Measurements from ENCODE around the gene ETS1. TPM values are rescaled to one million over a fixed set of nuclear protein-coding genes. Genes with fewer than 3 reads are reported as not detected.

ETS1 gene
- total RNA-seq, result 154 TPM
- long read RNA-seq, full-length matches to known transcripts, result 5 of 28 reads
- long read RNA-seq, partial matches to known transcripts, result 1 of 28 reads
- long read RNA-seq, other reads (novel, unspliced or antisense), result 22 of 28 reads

- DNase-seq (ENCODE audit: low spot score), result no peak
These were observed at the start of gene ETS1 for GRCh38 chr11:128587415-128587814. TSS of gene ETS1 (minus strand) at chr11:128587558. CDS start at chr11:128573130, 14,428 bp downstream.

- no peak for DNase-seq (ENCODE audit: low spot score)
These were observed 47.0 kb upstream of the ETS1 start for GRCh38 chr11:128634395-128634794.

- no peak for DNase-seq (ENCODE audit: low spot score)
These were observed 46.1 kb upstream of the ETS1 start for GRCh38 chr11:128633384-128633965.

GRCh38 chr11:128632141-128632791 is 44.9 kb upstream of the ETS1 start:
- DNase-seq (ENCODE audit: low spot score), result no peak

- DNase-seq (ENCODE audit: low spot score), result no peak
These were observed 43.2 kb upstream of the ETS1 start for GRCh38 chr11:128630367-128631230.

- DNase-seq (ENCODE audit: low spot score), result no peak
These were observed 42.3 kb upstream of the ETS1 start for GRCh38 chr11:128629516-128630106.

GRCh38 chr11:128628686-128629085 is 41.3 kb upstream of the ETS1 start:
- DNase-seq (ENCODE audit: low spot score), result no peak

GRCh38 chr11:128628325-128628673 is 40.9 kb upstream of the ETS1 start:
- DNase-seq (ENCODE audit: low spot score), result no peak

GRCh38 chr11:128627666-128628324 is 40.4 kb upstream of the ETS1 start:
- no peak for DNase-seq (ENCODE audit: low spot score)

GRCh38 chr11:128626913-128627665 is 39.7 kb upstream of the ETS1 start:
- DNase-seq (ENCODE audit: low spot score), result no peak

GRCh38 chr11:128625746-128626145 is 38.4 kb upstream of the ETS1 start:
- no peak for DNase-seq (ENCODE audit: low spot score)

- no peak for DNase-seq (ENCODE audit: low spot score)
These were observed 38.0 kb upstream of the ETS1 start for GRCh38 chr11:128625326-128625725.

GRCh38 chr11:128624269-128625175 is 37.2 kb upstream of the ETS1 start:
- DNase-seq (ENCODE audit: low spot score), result no peak

- no peak for DNase-seq (ENCODE audit: low spot score)
These were observed 35.7 kb upstream of the ETS1 start for GRCh38 chr11:128623091-128623490.

GRCh38 chr11:128621601-128622501 is 34.5 kb upstream of the ETS1 start:
- DNase-seq (ENCODE audit: low spot score), result no peak

GRCh38 chr11:128620309-128621100 is 33.1 kb upstream of the ETS1 start:
- no peak for DNase-seq (ENCODE audit: low spot score)

GRCh38 chr11:128619540-128620308 is 32.4 kb upstream of the ETS1 start:
- DNase-seq (ENCODE audit: low spot score), result no peak

Measured in mesenteric fat pad (tissue), 1 donor.